Spleen (tissue), 7 donors: Measurements from ENCODE around the gene TMEM204.

Source experiments
- CTCF ChIP-seq, 11 experiments: fragments of 200-600 bp in 7 of 11; fragments of 450-650 bp in 4 of 11; sonication (generic) in 4 of 11; IDR thresholded peaks in 8 of 11; conservative IDR thresholded peaks in 3 of 11; 1 replicate in 7 of 11; 2 replicates in 4 of 11; pipeline versions ENCODE4 v1.4.0 to v1.8.0; 2016 to 2021; ENCODE audit warnings: antibody characterized with exemption in 11 of 11, inconsistent platforms in 4 of 11, mild to moderate bottlenecking in 1 of 11
- POLR2AphosphoS5 ChIP-seq, 3 donors: sonication (generic); formaldehyde crosslinking; IDR thresholded peaks; one replicate each; pipeline ENCODE4 v1.5.1; 2017; ENCODE audit warnings: antibody characterized with exemption in 3 of 3
- donor health status: DM: no; HTN: no; CAD: no; lungs with moderate emphysema.
- donor health status: DM: no; HTN: no; CAD: no.
- donor health status: DM: no; HTN: no; CAD: no.

GRCh38 chr16:1508494-1509187, 24.8 kb upstream of the TMEM204 start:
- TF ChIP-seq CTCF (IDR thresholded peaks at IDR 0.05 in 8 of 11, conservative IDR thresholded peaks at IDR 0.05 in 3 of 11) (no peak), POLR2AphosphoS5 (IDR thresholded peaks at IDR 0.05) (no peak)
